HepG2 (cell line): ENCODE results near the gene WDR73. TPM values are rescaled to one million over a fixed set of nuclear protein-coding genes. Genes with fewer than 3 reads are reported as not detected.

Experiments
- ATAC-seq: fragments of 200-7000 bp; cut with Tn5 transposase; 3 replicates; pipeline ENCODE4 v1.9.1; 2020; ENCODE audit warnings: mild to moderate bottlenecking, moderate library complexity
- BruUV-seq: library from RNA; stranded (reverse); fragments of 400-500 nt; replicated peaks from 2 replicates; lab custom pipeline; 2021; lab: Mats Ljungman, UMichigan
- CTCF ChIA-PET: fragments of 300-600 bp; formaldehyde crosslinking; extraction: SDS; loops from one replicate; lab custom pipeline; 2021; ENCODE audit warnings: low total read pairs, inconsistent platforms, low intra/inter-chr PET ratio; lab: Yijun Ruan, JAX
- POLR2A ChIA-PET: fragments of 350-600 bp; sonication (Branson Sonifier 250); formaldehyde crosslinking; loops from one replicate; lab custom pipeline; 2020; ENCODE audit warnings: antibody characterized with exemption, inconsistent platforms; lab: Yijun Ruan, JAX
- DNase-seq: peaks from one replicate; pipeline ENCODE4 v3.0.0-alpha.2; 2015; ENCODE audit warnings: low spot score
- FAIRE-seq: peaks from 3 replicates; lab custom pipeline; 2011; peaks lifted over from hg19 to GRCh38; lab: Jason Lieb, UNC
- H2AFZ ChIP-seq: one replicate; pipeline ENCODE4 v1.6.1; 2011; ENCODE audit warnings: low read length, inconsistent platforms
- H3K27ac ChIP-seq: fragments of 300-600 bp; 3 replicates; pipeline ENCODE4 v1.8.0; 2011; ENCODE audit warnings: mixed run types, mild to moderate bottlenecking, mixed read lengths, low read length, inconsistent platforms; ENCODE audit not compliant: insufficient read depth; ENCODE audit errors: extremely low read length
- H3K27me3 ChIP-seq, 2 experiments: fragments of 200-600 bp in 1 of 2; 2 replicates in 1 of 2; 3 replicates in 1 of 2; pipeline versions ENCODE4 v1.6.0 to v1.8.0; 2011; ENCODE audit warnings: low read length in 2 of 2, mild to moderate bottlenecking in 2 of 2, moderate library complexity in 2 of 2, inconsistent platforms in 1 of 2; ENCODE audit not compliant: insufficient read depth in 2 of 2, control insufficient read depth in 1 of 2
- H3K36me3 ChIP-seq, 2 experiments: fragments of 200-600 bp in 1 of 2; replicated peaks in 1 of 2; 2 replicates in 1 of 2; 3 replicates in 1 of 2; pipeline versions ENCODE4 v1.5.1 to v1.8.0; 2011; ENCODE audit warnings: low read length in 2 of 2, inconsistent platforms in 1 of 2; ENCODE audit not compliant: insufficient read depth in 2 of 2, control insufficient read depth in 1 of 2
- H3K4me1 ChIP-seq: 2 replicates; pipeline ENCODE4 v1.5.1; 2012; ENCODE audit warnings: low read length, inconsistent platforms; ENCODE audit not compliant: insufficient read depth
- H3K4me2 ChIP-seq: 2 replicates; pipeline ENCODE4 v1.6.0; 2011; ENCODE audit warnings: low read depth, low read length, inconsistent platforms
- H3K4me3 ChIP-seq, 3 experiments: fragments of 200-600 bp in 1 of 3; sonication (generic), shearing (Covaris generic) in 1 of 3; replicated peaks in 1 of 3; 2 replicates each; pipeline ENCODE4 v1.5.1; 2011 to 2016; ENCODE audit warnings: low read length in 3 of 3, inconsistent platforms in 2 of 3, low read depth in 2 of 3, mild to moderate bottlenecking in 2 of 3, control low read depth in 1 of 3, mixed read lengths in 1 of 3; ENCODE audit not compliant: insufficient read depth in 1 of 3
- H3K79me2 ChIP-seq: one replicate; pipeline ENCODE4 v1.6.1; 2011; ENCODE audit warnings: low read length, inconsistent platforms; ENCODE audit not compliant: insufficient read depth
- H3K9ac ChIP-seq: 2 replicates; pipeline ENCODE4 v1.6.0; 2011; ENCODE audit warnings: mild to moderate bottlenecking, low read depth, low read length, inconsistent platforms; ENCODE audit not compliant: insufficient read depth
- H3K9me3 ChIP-seq: 2 replicates; pipeline ENCODE4 v1.5.1; 2012; ENCODE audit warnings: mild to moderate bottlenecking, low read length
- H4K20me1 ChIP-seq: 2 replicates; pipeline ENCODE4 v1.6.0; 2011; ENCODE audit warnings: inconsistent platforms, mild to moderate bottlenecking, low read length, moderate library complexity; ENCODE audit not compliant: insufficient read depth
- FOXO1 ChIP-seq: sonication (generic); formaldehyde crosslinking; IDR thresholded peaks from 2 replicates; pipeline ENCODE4 v1.4.0; 2020; ENCODE audit warnings: missing genetic modification reagents
- KLF13 ChIP-seq: sonication (generic); formaldehyde crosslinking; IDR thresholded peaks from 2 replicates; pipeline ENCODE4 v1.4.0; 2020; ENCODE audit warnings: mild to moderate bottlenecking, missing genetic modification reagents
- KLF15 ChIP-seq: sonication (generic); formaldehyde crosslinking; IDR thresholded peaks from 2 replicates; pipeline ENCODE4 v1.8.1; 2023; ENCODE audit warnings: borderline replicate concordance, mild to moderate bottlenecking, inconsistent platforms, missing genetic modification reagents, mixed read lengths
- PHB2 ChIP-seq: fragments of 450-650 bp; IDR thresholded peaks from 2 replicates; pipeline ENCODE4 v1.6.1; 2018; ENCODE audit not compliant: partially characterized antibody
- THYN1 ChIP-seq: sonication (generic); formaldehyde crosslinking; IDR thresholded peaks from 2 replicates; pipeline ENCODE4 v1.8.1; 2023; ENCODE audit warnings: low read depth, mild to moderate bottlenecking, moderate library complexity, missing genetic modification reagents, borderline replicate concordance
- U2AF1 ChIP-seq: fragments of 200-400 bp; formaldehyde crosslinking; optimal IDR thresholded peaks from 2 replicates; pipeline ENCODE3; 2017; ENCODE audit warnings: mild to moderate bottlenecking, low read depth, low read length
- ZFP91 ChIP-seq: sonication (generic); formaldehyde crosslinking; IDR thresholded peaks from 2 replicates; pipeline ENCODE4 v1.9.0; 2022; ENCODE audit warnings: missing genetic modification reagents, mild to moderate bottlenecking, borderline replicate concordance
- ZNF282 ChIP-seq: fragments of 450-650 bp; IDR thresholded peaks from 2 replicates; pipeline ENCODE4 v1.6.1; 2018; ENCODE audit not compliant: partially characterized antibody
- ZNF331 ChIP-seq: sonication (generic); formaldehyde crosslinking; IDR thresholded peaks from 2 replicates; pipeline ENCODE4 v1.4.0; 2020; ENCODE audit warnings: missing genetic modification reagents
- ZNF816 ChIP-seq: sonication (generic); formaldehyde crosslinking; IDR thresholded peaks from 2 replicates; pipeline ENCODE4 v1.8.0; 2022; ENCODE audit warnings: missing genetic modification reagents, mild to moderate bottlenecking, borderline replicate concordance
- ZSCAN30 ChIP-seq: sonication (generic); formaldehyde crosslinking; IDR thresholded peaks from 2 replicates; pipeline ENCODE4 v1.5.0; 2020; ENCODE audit warnings: mild to moderate bottlenecking, missing genetic modification reagents
- in situ Hi-C: cut with HindIII; loops from 2 replicates; pipeline ENCODE4 v1.10.0; 2017; ENCODE audit warnings: low pct_unique_long_range_greater_than_20kb; ENCODE audit not compliant: extremely low pct_ligation_motif_present
- intact Hi-C: fragments of 100-400 bp; cut with micrococcal nuclease; formaldehyde crosslinking; loops from one replicate; pipeline ENCODE4 v1.10.0; 2022; ENCODE audit not compliant: unreplicated experiment
- polyA plus RNA-seq, 8 experiments: library from polyadenylated mRNA; depleted of rRNA in 3 of 8; stranded (reverse) in 7 of 8; unstranded in 1 of 8; fragments of >200 nt; fragmentation: Illumina TruSeq in 4 of 8; extraction: Trizol in 4 of 8; gene quantifications; 2 replicates each; pipeline versions ENCODE4 v1.2.1 to v1.2.3, GENCODE V29; 2011 to 2016; ENCODE audit warnings: low read depth in 4 of 8, missing spikeins in 1 of 8, mixed read lengths in 1 of 8; ENCODE audit not compliant: insufficient read depth in 1 of 8
- total RNA-seq, 5 experiments: library from RNA; depleted of rRNA; stranded (reverse); fragments of >200 nt; fragmentation: Illumina TruSeq; extraction: Trizol; gene quantifications; 2 replicates each; pipeline ENCODE4 v1.2.3, GENCODE V29; 2016; ENCODE audit warnings: low read depth in 1 of 5

The WDR73 gene
- total and polyA plus RNA-seq, 2 of the 13 experiments (the other 11 are each of a cell fraction or from before 2014, with no cell fraction given): 20.0 to 35.5 TPM

GRCh38 chr15:84647726-84648125 is 6.4 kb downstream of the WDR73 start:
- FAIRE-seq (no peak), ATAC-seq (no peak), DNase-seq (no peak)
- intact Hi-C loops: no loop called here
- TF ChIP-seq U2AF1: no peak
- TF ChIP-seq ZNF816: no peak
- TF ChIP-seq KLF13 (CRISPR knock-in tag): no peak
- no peak for TF ChIP-seq KLF15
- TF ChIP-seq PHB2: no peak
- TF ChIP-seq ZFP91: no peak
- TF ChIP-seq ZNF282: no peak
- no peak for TF ChIP-seq ZSCAN30
- TF ChIP-seq FOXO1 (CRISPR knock-in tag): no peak
- no peak for TF ChIP-seq THYN1
- TF ChIP-seq ZNF331: no peak
- H3K4me2 ChIP-seq: no peak overlapping the region
- H3K36me3 ChIP-seq: peaks cover 31 to 65% of the 10 kb centered on the region in 2 experiments
- ChIA-PET POLR2A (no interaction called here), CTCF (no interaction called here)
- H4K20me1 ChIP-seq: no peaks in the 10 kb centered on the region
- H3K9me3 ChIP-seq: no peaks in the 10 kb centered on the region
- no peak overlapping the region for H2AFZ ChIP-seq
- in situ Hi-C loops: no loop called here
- BruUV-seq: no TSS peak
- H3K27ac ChIP-seq: no peak overlapping the region
- no peak overlapping the region for H3K9ac ChIP-seq
- H3K27me3 ChIP-seq: no peaks in the 10 kb centered on the region
- peaks cover 23% of the 10 kb centered on the region for H3K4me1 ChIP-seq
- peaks cover 4% of the 10 kb centered on the region for H3K79me2 ChIP-seq
- no peak overlapping the region for H3K4me3 ChIP-seq
